HG02943 (cell line): ENCODE data around the gene PLAGL2.

Source experiments
- ATAC-seq: cut with Tn5 transposase; IDR thresholded peaks from one replicate; pipeline ENCODE4 v1.9.1; 2021; ENCODE audit warnings: mild to moderate bottlenecking, low read depth, moderate library complexity; ENCODE audit not compliant: unreplicated experiment

PLAGL2 gene

GRCh38 chr20:32155017-32155981 lies 52.2 kb downstream of the PLAGL2 start:
- ATAC-seq = no peak

- no peak for ATAC-seq
Measured at GRCh38 chr20:32153771-32154170, 53.8 kb downstream of the PLAGL2 start.

GRCh38 chr20:32153156-32153665 lies 54.3 kb downstream of the PLAGL2 start:
- ATAC-seq = no peak

GRCh38 chr20:32152421-32153155 lies 55.0 kb downstream of the PLAGL2 start:
- no peak for ATAC-seq

GRCh38 chr20:32150291-32150848 lies 57.2 kb downstream of the PLAGL2 start:
- no peak for ATAC-seq

- no peak for ATAC-seq
Measured at GRCh38 chr20:32149566-32150170, 57.9 kb downstream of the PLAGL2 start.

GRCh38 chr20:32144898-32145662 lies 62.5 kb downstream of the PLAGL2 start:
- no peak for ATAC-seq

- ATAC-seq = no peak
Measured at GRCh38 chr20:32142991-32143390, 64.6 kb downstream of the PLAGL2 start.
